Panc1 (cell line): Measurements from ENCODE around the gene EIPR1. TPM values are rescaled to one million over a fixed set of nuclear protein-coding genes. Genes with fewer than 3 reads are reported as not detected.

Experiments
- ATAC-seq: fragments of 200-7000 bp; cut with Tn5 transposase; 2 replicates; pipeline ENCODE4 v1.9.1; 2020; ENCODE audit warnings: mild to moderate bottlenecking, moderate library complexity
- BruUV-seq: library from RNA; stranded (reverse); fragments of 400-500 nt; replicated peaks from 2 replicates; lab custom pipeline; 2021; lab: Mats Ljungman, UMichigan
- CTCF ChIA-PET: fragments of 300-600 bp; sonication (Branson Sonifier 250); formaldehyde crosslinking; loops from one replicate; lab custom pipeline; 2022; ENCODE audit warnings: antibody characterized with exemption; lab: Charles Lee
- POLR2A ChIA-PET: fragments of 300-600 bp; sonication (Branson Sonifier 250); formaldehyde crosslinking; loops from one replicate; lab custom pipeline; 2022; ENCODE audit warnings: antibody characterized with exemption; lab: Charles Lee
- DNase-seq: peaks from one replicate; pipeline ENCODE4 v3.0.0-alpha.2; 2010; ENCODE audit warnings: low read depth, low spot score
- H3K27ac ChIP-seq: 2 replicates; pipeline ENCODE4 v1.5.1; 2011; ENCODE audit warnings: mild to moderate bottlenecking, low read length, inconsistent platforms
- H3K27me3 ChIP-seq: fragments of 200-500 bp; sonication (Bioruptor generic); 2 replicates; pipeline ENCODE4 v1.6.0; 2014; ENCODE audit warnings: low read length, inconsistent platforms; ENCODE audit not compliant: control insufficient read depth, insufficient read depth
- H3K36me3 ChIP-seq: fragments of 200-500 bp; sonication (Bioruptor generic); 2 replicates; pipeline ENCODE4 v1.5.1; 2014; ENCODE audit warnings: inconsistent platforms, mild to moderate bottlenecking, low read length, moderate library complexity; ENCODE audit not compliant: control insufficient read depth, insufficient read depth
- H3K4me1 ChIP-seq: 2 replicates; pipeline ENCODE4 v1.5.1; 2011; ENCODE audit warnings: inconsistent platforms, mild to moderate bottlenecking, low read length, moderate library complexity; ENCODE audit not compliant: control insufficient read depth, insufficient read depth
- H3K4me3 ChIP-seq, 2 experiments: 2 replicates each; pipeline ENCODE4 v1.5.1; 2011 to 2012; ENCODE audit warnings: low read depth in 2 of 2, low read length in 2 of 2, mild to moderate bottlenecking in 2 of 2, inconsistent platforms in 1 of 2, moderate library complexity in 1 of 2
- H3K9me3 ChIP-seq: fragments of 200-500 bp; sonication (Bioruptor generic); 2 replicates; pipeline ENCODE4 v1.5.1; 2014; ENCODE audit warnings: low read depth, mild to moderate bottlenecking, inconsistent platforms, low read length, moderate library complexity; ENCODE audit not compliant: control insufficient read depth, insufficient read depth
- CTCF ChIP-seq: fragments of 450-650 bp; IDR thresholded peaks from 2 replicates; pipeline ENCODE4 v1.5.1; 2017; ENCODE audit warnings: mild to moderate bottlenecking
- POLR2AphosphoS5 ChIP-seq: IDR thresholded peaks from 2 replicates; pipeline ENCODE4 v1.6.1; 2012; ENCODE audit warnings: mild to moderate bottlenecking, low read depth, low read length, moderate library complexity
- REST ChIP-seq, 2 experiments: IDR thresholded peaks; 2 replicates each; pipeline ENCODE4 v1.6.1; 2011 to 2012; ENCODE audit warnings: low read depth in 2 of 2, control low read depth in 1 of 2, low read length in 1 of 2, mild to moderate bottlenecking in 1 of 2, moderate library complexity in 1 of 2; ENCODE audit not compliant: insufficient read depth in 1 of 2
- SIN3A ChIP-seq: IDR thresholded peaks from 2 replicates; pipeline ENCODE4 v1.6.1; 2012; ENCODE audit warnings: low read depth, mild to moderate bottlenecking, low read length, moderate library complexity, borderline replicate concordance; ENCODE audit not compliant: insufficient read depth
- TCF7L2 ChIP-seq: IDR thresholded peaks from 2 replicates; pipeline ENCODE4 v1.6.1; 2011; ENCODE audit warnings: mild to moderate bottlenecking, low read depth, low read length, inconsistent platforms
- in situ Hi-C: cut with HindIII; loops from 2 replicates; pipeline ENCODE4 v1.10.0; 2016; ENCODE audit warnings: low sequenced_read_pairs, low pct_unique_long_range_greater_than_20kb
- intact Hi-C: fragments of 100-400 bp; cut with micrococcal nuclease; formaldehyde crosslinking; loops from one replicate; pipeline ENCODE4 v1.10.0; 2022; ENCODE audit not compliant: unreplicated experiment
- total RNA-seq: library from RNA; stranded (reverse); gene quantifications from one replicate; pipeline ENCODE4 v1.2.1, GENCODE V29; 2021; ENCODE audit not compliant: unreplicated experiment

EIPR1 gene
- total RNA-seq, 1 experiment from 2014 or later = 26.7 TPM

- POLR2A ChIA-PET = interaction anchor here (0.6 kb wide), 1 partner anchor 14 kb away, joined by 4 read pairs; no protein-coding TSS in a partner anchor
- BruUV-seq = no TSS peak
- TF ChIP-seq TCF7L2 (no peak), REST (IDR thresholded peaks at IDR 0.05; ENCODE audit: insufficient read depth in 1 of 2, low read depth in 2 of 2, low read length in 1 of 2) (no peak), CTCF (no peak), POLR2AphosphoS5 (no peak), SIN3A (no peak)
- no peaks in the 10 kb centered on the region for H3K4me1 ChIP-seq
- no peak overlapping the region for H3K27ac ChIP-seq
- no peaks in the 10 kb centered on the region for H3K27me3 ChIP-seq
- CTCF ChIA-PET = no interaction called here
- no peak overlapping the region for H3K4me3 ChIP-seq
- no peaks in the 10 kb centered on the region for H3K9me3 ChIP-seq
- DNase-seq (no peak), ATAC-seq (no peak)
- intact Hi-C loops = no loop called here
- H3K36me3 ChIP-seq = peaks cover 2% of the 10 kb centered on the region; the same call in 1 of the 2 replicates
- in situ Hi-C loops = no loop called here
These were observed 10.2 kb upstream of the EIPR1 start for GRCh38 chr2:3387644-3388411.

GRCh38 chr2:3387011-3387410, 9.4 kb upstream of the EIPR1 start:
- DNase-seq (no peak), ATAC-seq (no peak)
- no TSS peak for BruUV-seq
- in situ Hi-C loops = no loop called here
- no peaks in the 10 kb centered on the region for H3K9me3 ChIP-seq
- H3K27ac ChIP-seq = no peak overlapping the region
- ChIA-PET POLR2A (no interaction called here), CTCF (no interaction called here)
- peaks cover 2% of the 10 kb centered on the region; the same call in 1 of the 2 replicates for H3K36me3 ChIP-seq
- TF ChIP-seq POLR2AphosphoS5 = no peak
- TF ChIP-seq CTCF = no peak
- TF ChIP-seq TCF7L2 = no peak
- no peak for TF ChIP-seq REST (IDR thresholded peaks at IDR 0.05; ENCODE audit: insufficient read depth in 1 of 2, low read depth in 2 of 2, low read length in 1 of 2)
- no peak for TF ChIP-seq SIN3A
- H3K27me3 ChIP-seq = no peaks in the 10 kb centered on the region
- intact Hi-C loops = no loop called here
- H3K4me3 ChIP-seq = no peak overlapping the region
- no peaks in the 10 kb centered on the region for H3K4me1 ChIP-seq
